Vein endothelial cell (primary cell): ENCODE data around the gene MTARC1. TPM values are rescaled to one million over a fixed set of nuclear protein-coding genes. Genes with fewer than 3 reads are reported as not detected.

Source experiments
- total RNA-seq: library from RNA; depleted of rRNA; stranded (reverse); fragments of >200 nt; gene quantifications from 2 replicates; pipeline ENCODE4 v1.2.3, GENCODE V29; 2012

MTARC1 gene
- 0.98 and 1.1 TPM in 2 replicates for total RNA-seq

DNA sequence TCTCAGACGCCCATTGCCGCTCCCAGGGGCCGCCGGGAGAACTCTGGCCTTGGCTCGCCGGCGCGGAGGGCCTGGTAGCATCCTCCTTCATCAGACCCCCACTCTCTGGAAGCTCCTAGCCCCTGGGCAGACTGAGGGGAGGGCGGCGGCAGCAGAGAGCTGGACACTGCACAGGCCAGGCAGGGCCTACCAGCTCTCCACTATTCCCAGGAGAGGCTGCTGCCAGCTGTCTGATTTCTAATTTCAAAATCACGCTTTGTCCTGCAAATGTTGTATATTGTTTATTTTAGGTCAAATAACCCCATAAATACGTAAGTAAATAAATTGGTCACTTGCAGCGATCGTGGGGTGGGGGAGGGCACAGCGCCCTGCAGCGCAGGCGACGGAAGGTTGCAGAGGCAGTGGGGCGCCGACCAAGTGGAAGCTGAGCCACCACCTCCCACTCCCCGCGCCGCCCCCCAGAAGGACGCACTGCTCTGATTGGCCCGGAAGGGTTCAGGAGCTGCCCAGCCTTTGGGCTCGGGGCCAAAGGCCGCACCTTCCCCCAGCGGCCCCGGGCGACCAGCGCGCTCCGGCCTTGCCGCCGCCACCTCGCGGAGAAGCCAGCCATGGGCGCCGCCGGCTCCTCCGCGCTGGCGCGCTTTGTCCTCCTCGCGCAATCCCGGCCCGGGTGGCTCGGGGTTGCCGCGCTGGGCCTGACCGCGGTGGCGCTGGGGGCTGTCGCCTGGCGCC is at the start of gene MTARC1:
Gene MTARC1 (plus strand): TSS at position 577 of the 732 bp plus-strand sequence. CDS start 32 bp downstream, at position 609.

DNA sequence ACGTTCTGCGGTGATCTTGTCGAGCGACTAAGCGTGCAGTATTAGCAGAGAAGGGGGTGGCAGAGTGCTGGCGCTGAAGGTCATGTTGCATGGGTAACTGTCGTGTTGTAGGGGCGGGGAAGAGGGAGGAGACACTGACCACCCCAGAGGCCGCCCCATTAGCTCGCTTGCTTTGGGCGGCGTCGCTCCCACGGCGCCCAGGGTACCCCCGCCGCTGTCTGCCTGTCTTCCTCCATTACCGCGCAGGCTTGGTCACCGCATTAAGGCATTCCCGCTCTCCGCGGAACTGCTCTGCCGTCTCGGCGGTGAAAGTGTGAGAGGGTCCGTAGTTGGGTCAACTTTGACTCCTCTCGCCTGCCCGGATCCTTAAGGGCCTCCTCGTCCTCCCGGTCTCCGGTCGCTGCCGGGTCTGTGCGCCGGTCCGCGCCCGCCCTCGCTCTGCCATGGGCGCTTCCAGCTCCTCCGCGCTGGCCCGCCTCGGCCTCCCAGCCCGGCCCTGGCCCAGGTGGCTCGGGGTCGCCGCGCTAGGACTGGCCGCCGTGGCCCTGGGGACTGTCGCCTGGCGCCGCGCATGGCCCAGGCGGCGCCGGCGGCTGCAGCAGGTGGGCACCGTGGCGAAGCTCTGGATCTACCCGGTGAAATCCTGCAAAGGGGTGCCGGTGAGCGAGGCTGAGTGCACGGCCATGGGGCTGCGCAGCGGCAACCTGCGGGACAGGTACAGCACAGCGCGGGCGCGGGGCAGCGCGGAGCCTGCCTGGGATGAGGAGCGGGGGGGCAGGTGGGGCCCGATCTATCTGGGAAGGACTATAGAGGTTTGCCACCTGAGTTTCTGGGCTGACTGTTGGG is 38.4 kb upstream of the MTARC1 start, which contains the start of gene MTARC2:
Gene MTARC2 (plus strand): TSS at position 234 of the 846 bp plus-strand sequence. CDS start 210 bp downstream, at position 444.

Other genes starting within 250 kb of the MTARC1 start
- 28.2 and 30.4 TPM in 2 replicates for gene C1orf115, start 96.5 kb upstream of the MTARC1 start, total RNA-seq
- 8.7 and 14.7 TPM in 2 replicates for gene MTARC2, start 38.6 kb upstream of the MTARC1 start, total RNA-seq
- 8.5 and 15.0 TPM in 2 replicates for gene HLX, start 92.5 kb downstream of the MTARC1 start, total RNA-seq